Bronchial epithelial cell (primary cell): ENCODE results near the gene GNE. TPM values are rescaled to one million over a fixed set of nuclear protein-coding genes. Genes with fewer than 3 reads are reported as not detected.
"Not testable (repeated sequence)": the region's sequence is repeated elsewhere in the genome, so short reads cannot be mapped to it uniquely, and the experiment has no call there.

ENCODE experiments used
- DNase-seq: peaks from one replicate; pipeline ENCODE4 v3.0.0-alpha.2; 2010; ENCODE audit warnings: low read depth
- FAIRE-seq: peaks from 2 replicates; lab custom pipeline; 2011; peaks lifted over from hg19 to GRCh38; lab: Jason Lieb, UNC
- H3K27me3 ChIP-seq: 2 replicates; pipeline ENCODE4 v1.5.1; 2011; ENCODE audit warnings: low read length; ENCODE audit not compliant: control insufficient read depth, insufficient read depth
- H3K36me3 ChIP-seq: 2 replicates; pipeline ENCODE4 v1.5.1; 2011; ENCODE audit warnings: low read length; ENCODE audit not compliant: control insufficient read depth, insufficient read depth
- H3K4me3 ChIP-seq: 2 replicates; pipeline ENCODE4 v1.5.1; 2011; ENCODE audit warnings: mild to moderate bottlenecking, low read depth, low read length, control low read depth
- total RNA-seq: library from RNA; depleted of rRNA; stranded (reverse); fragments of >200 nt; gene quantifications from 2 replicates; pipeline ENCODE4 v1.2.1, GENCODE V29; 2014
- TF ChIP-seq, protein P1 (sequence below): IDR thresholded peaks from 2 replicates; pipeline ENCODE4 v1.5.1; 2011; ENCODE audit warnings: mild to moderate bottlenecking, moderate library complexity, low read length, control low read depth, inconsistent platforms; ENCODE audit not compliant: insufficient read depth, severe bottlenecking

GNE gene, protein sequence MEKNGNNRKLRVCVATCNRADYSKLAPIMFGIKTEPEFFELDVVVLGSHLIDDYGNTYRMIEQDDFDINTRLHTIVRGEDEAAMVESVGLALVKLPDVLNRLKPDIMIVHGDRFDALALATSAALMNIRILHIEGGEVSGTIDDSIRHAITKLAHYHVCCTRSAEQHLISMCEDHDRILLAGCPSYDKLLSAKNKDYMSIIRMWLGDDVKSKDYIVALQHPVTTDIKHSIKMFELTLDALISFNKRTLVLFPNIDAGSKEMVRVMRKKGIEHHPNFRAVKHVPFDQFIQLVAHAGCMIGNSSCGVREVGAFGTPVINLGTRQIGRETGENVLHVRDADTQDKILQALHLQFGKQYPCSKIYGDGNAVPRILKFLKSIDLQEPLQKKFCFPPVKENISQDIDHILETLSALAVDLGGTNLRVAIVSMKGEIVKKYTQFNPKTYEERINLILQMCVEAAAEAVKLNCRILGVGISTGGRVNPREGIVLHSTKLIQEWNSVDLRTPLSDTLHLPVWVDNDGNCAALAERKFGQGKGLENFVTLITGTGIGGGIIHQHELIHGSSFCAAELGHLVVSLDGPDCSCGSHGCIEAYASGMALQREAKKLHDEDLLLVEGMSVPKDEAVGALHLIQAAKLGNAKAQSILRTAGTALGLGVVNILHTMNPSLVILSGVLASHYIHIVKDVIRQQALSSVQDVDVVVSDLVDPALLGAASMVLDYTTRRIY
- total RNA-seq: 11.5 and 14.7 TPM in 2 replicates

GRCh38 chr9:36258208-36258995 is at the start of gene GNE:
Gene GNE, minus strand, starts transcription at chr9:36258448. Its CDS starts 9,093 bp downstream, at chr9:36249355.
- peak within 1 kb of the TSS; percentile 80 for H3K4me3 ChIP-seq
- no peak for FAIRE-seq
- DNase-seq: peak; percentile 73
- H3K36me3 ChIP-seq: no peaks in the 10 kb centered on the region
- TF ChIP-seq, protein P1, sequence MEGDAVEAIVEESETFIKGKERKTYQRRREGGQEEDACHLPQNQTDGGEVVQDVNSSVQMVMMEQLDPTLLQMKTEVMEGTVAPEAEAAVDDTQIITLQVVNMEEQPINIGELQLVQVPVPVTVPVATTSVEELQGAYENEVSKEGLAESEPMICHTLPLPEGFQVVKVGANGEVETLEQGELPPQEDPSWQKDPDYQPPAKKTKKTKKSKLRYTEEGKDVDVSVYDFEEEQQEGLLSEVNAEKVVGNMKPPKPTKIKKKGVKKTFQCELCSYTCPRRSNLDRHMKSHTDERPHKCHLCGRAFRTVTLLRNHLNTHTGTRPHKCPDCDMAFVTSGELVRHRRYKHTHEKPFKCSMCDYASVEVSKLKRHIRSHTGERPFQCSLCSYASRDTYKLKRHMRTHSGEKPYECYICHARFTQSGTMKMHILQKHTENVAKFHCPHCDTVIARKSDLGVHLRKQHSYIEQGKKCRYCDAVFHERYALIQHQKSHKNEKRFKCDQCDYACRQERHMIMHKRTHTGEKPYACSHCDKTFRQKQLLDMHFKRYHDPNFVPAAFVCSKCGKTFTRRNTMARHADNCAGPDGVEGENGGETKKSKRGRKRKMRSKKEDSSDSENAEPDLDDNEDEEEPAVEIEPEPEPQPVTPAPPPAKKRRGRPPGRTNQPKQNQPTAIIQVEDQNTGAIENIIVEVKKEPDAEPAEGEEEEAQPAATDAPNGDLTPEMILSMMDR: no peak
- no peaks in the 10 kb centered on the region for H3K27me3 ChIP-seq

- Histone ChIP-seq H3K4me3 (no peak overlapping the region), H3K36me3 (no peaks in the 10 kb centered on the region), H3K27me3 (no peaks in the 10 kb centered on the region)
- FAIRE-seq: no peak
- TF ChIP-seq, protein P1: no peak
- peak; percentile 78 for DNase-seq
Measured at GRCh38 chr9:36306471-36307306, 48.4 kb upstream of the GNE start.

GRCh38 chr9:36304366-36304765 is 46.1 kb upstream of the GNE start:
- H3K36me3 ChIP-seq, H3K4me3 ChIP-seq, FAIRE-seq, H3K27me3 ChIP-seq, DNase-seq: not testable (repeated sequence)

GRCh38 chr9:36301227-36301626 is 43.0 kb upstream of the GNE start:
- no peak for FAIRE-seq

DNA sequence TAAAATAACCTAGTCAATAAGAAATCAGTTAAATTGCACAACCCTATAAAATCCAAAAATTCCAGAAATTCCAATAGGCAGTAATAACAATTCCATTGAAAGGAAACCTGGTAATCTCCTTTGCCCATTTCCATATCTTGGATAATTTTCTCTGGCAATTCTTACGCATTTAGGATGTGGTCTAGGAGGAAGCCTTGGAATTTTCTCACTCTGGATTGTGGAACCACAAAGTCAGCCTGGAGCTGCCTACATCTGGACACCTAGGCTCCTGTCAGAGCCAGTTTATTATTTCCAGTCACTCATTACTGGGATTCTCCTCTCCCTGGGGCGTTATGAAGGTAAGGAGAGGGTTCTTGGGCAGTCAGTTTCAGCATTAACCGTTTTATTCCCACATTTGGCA is 40.3 kb upstream of the GNE start:
- TF ChIP-seq, protein P1: no peak
- no peak for FAIRE-seq
- no peaks in the 10 kb centered on the region for H3K36me3 ChIP-seq
- no peak for DNase-seq
- H3K27me3 ChIP-seq: no peaks in the 10 kb centered on the region
- H3K4me3 ChIP-seq: no peak overlapping the region

More at GRCh38 chr9:36301227-36301626, 43.0 kb upstream of the GNE start:
- no peak for DNase-seq
- Histone ChIP-seq H3K27me3 (no peaks in the 10 kb centered on the region), H3K36me3 (no peaks in the 10 kb centered on the region), H3K4me3 (no peak overlapping the region)
- TF ChIP-seq, protein P1: no peak
